ENCODE measurements around the gene LRRC74B.

GRCh38 chr22:21018314-21018713 lies 27.4 kb upstream of the LRRC74B start:
- TF ChIP-seq CTCF (conservative IDR thresholded peaks at IDR 0.05; ENCODE audit: low read length) (no peak), EZH2phosphoT487 (IDR thresholded peaks at IDR 0.05; ENCODE audit: borderline replicate concordance) (no peak)
